ENCODE results near the gene E2F2. TPM values are rescaled to one million over a fixed set of nuclear protein-coding genes. Genes with fewer than 3 reads are reported as not detected.

Gene E2F2
- total and polyA plus RNA-seq, 7 donors = 0.03 to 0.32 (median 0.06) TPM; not detected in 2

DNA sequence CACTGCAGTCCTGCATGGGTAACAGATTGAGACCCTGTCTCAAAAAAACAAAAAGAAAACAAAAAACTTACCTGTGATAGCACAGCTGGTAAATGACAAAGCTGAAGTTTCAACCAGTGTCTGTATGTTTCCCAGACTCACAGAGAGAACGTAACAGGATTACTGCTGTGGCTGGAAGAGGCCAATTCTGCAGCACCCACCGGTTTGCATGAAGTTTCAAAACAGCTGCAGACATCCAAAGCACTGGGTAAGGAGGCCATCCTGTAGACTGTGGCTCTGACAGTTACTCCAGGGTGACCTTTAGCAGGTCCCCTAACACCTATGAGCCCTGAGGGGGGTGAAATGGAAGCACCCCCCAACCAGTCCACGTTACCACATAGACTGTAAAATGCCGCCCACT, 20.8 kb upstream of the E2F2 start:
- intact Hi-C loops (cut with DNase I) = loop anchor here in 1 of 2 donors (5.0 kb wide), 1 partner anchor 35 kb away; no protein-coding TSS in a partner anchor
- Histone ChIP-seq H3K27me3 (ENCODE audit: insufficient read depth in 3 of 3, low read length in 2 of 3) (no peaks in the 10 kb centered on the region), H3K9me3 (no peaks in the 10 kb centered on the region), H3K4me1 (peaks cover 20% of the 10 kb centered on the region), H3K36me3 (ENCODE audit: insufficient read depth in 1 of 2, low read depth in 1 of 2) (peaks cover 0 to under 1% of the 10 kb centered on the region in 2 donors), H3K27ac (no peak overlapping the region), H3K4me3 (no peak overlapping the region)
- WGBS, 3 donors = 73 to 81% (median 74%) methylated on average over 4 of the region's 4 CpGs
- TF ChIP-seq, protein P1, sequence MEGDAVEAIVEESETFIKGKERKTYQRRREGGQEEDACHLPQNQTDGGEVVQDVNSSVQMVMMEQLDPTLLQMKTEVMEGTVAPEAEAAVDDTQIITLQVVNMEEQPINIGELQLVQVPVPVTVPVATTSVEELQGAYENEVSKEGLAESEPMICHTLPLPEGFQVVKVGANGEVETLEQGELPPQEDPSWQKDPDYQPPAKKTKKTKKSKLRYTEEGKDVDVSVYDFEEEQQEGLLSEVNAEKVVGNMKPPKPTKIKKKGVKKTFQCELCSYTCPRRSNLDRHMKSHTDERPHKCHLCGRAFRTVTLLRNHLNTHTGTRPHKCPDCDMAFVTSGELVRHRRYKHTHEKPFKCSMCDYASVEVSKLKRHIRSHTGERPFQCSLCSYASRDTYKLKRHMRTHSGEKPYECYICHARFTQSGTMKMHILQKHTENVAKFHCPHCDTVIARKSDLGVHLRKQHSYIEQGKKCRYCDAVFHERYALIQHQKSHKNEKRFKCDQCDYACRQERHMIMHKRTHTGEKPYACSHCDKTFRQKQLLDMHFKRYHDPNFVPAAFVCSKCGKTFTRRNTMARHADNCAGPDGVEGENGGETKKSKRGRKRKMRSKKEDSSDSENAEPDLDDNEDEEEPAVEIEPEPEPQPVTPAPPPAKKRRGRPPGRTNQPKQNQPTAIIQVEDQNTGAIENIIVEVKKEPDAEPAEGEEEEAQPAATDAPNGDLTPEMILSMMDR (IDR thresholded peaks at IDR 0.05) = no peak
- DNase-seq = no peak
- ATAC-seq = no peak

DNA sequence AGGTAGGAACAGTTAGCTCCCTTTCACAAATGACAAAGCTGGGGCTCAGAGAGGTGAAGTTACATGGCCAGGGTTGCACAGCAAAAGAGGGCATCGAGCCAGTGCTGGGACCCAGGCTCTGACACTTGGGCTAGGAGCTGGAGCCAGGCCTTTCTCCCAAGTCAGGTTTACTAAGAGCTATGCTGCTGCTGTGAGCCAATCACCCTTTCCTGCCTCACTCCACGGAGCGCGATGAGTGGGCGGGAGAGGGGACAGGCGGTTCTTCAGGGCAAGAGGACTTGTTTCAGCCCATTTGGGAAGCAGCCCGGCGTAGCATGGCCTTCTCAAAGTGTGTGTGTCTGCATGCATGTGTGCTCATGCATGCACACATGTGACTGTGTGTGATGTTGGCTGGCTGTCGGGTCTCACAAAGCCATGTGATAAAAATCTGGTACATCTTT, 17.7 kb upstream of the E2F2 start:
- Histone ChIP-seq H3K4me3 (no peak overlapping the region), H3K27me3 (ENCODE audit: insufficient read depth in 3 of 3, low read length in 2 of 3) (no peaks in the 10 kb centered on the region), H3K36me3 (ENCODE audit: insufficient read depth in 1 of 2, low read depth in 1 of 2) (no peaks in the 10 kb centered on the region), H3K4me1 (no peaks in the 10 kb centered on the region), H3K9me3 (no peaks in the 10 kb centered on the region), H3K27ac (peak overlapping the region; percentile 50)
- DNase-seq = peak; percentile 67 to 81
- ATAC-seq = peak in 2 of 4 donors; percentile 28 to 38
- 35 to 46% (median 46%) methylated on average over 9 of the region's 9 CpGs for WGBS, 3 donors
- intact Hi-C loops (cut with DNase I) = no loop called here
- TF ChIP-seq, protein P1 (IDR thresholded peaks at IDR 0.05) = no peak

DNA sequence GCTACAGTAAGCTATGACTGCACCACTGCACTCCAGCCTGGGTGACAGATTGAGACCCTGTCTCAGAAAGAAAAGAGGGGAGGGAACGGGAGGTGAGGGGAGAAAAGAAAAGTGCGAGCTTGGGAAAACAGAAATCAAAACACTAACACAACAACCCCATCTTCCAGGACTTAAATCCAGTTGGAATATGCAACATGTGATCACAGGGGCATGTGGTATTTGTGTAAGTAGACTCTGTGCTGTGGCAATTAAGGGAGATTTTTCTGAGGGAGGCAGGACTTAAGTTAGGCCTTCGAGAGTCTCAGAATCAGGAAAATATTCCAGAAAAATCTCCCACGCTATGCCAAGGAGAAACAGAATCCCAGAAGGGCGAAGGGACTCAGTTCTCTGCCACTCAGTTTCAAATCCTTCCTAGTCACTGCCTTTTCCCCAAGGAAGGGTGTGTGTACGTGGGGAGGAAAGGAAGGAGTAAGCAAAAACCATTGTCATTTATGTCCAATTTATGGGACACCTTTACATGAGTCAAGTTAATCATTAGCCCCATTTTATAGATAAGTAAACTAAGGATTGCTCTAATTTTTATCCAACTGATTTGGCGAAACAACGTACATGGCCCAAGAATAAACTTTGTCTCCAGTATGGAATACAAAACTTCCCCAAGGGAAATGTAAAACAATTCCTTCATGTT, 16.0 kb upstream of the E2F2 start:
- no peaks in the 10 kb centered on the region for H3K27me3 ChIP-seq (ENCODE audit: insufficient read depth in 3 of 3, low read length in 2 of 3)
- intact Hi-C loops (cut with DNase I) = no loop called here
- no peaks in the 10 kb centered on the region for H3K9me3 ChIP-seq
- DNase-seq = no peak
- no peak overlapping the region for H3K27ac ChIP-seq
- no peak for ATAC-seq
- no peaks in the 10 kb centered on the region for H3K36me3 ChIP-seq (ENCODE audit: insufficient read depth in 1 of 2, low read depth in 1 of 2)
- H3K4me3 ChIP-seq = no peak overlapping the region
- H3K4me1 ChIP-seq = no peaks in the 10 kb centered on the region
- WGBS, 3 donors = 82 to 90% (median 83%) methylated on average over 8 of the region's 8 CpGs
- TF ChIP-seq, protein P1 (IDR thresholded peaks at IDR 0.05) = no peak

DNA sequence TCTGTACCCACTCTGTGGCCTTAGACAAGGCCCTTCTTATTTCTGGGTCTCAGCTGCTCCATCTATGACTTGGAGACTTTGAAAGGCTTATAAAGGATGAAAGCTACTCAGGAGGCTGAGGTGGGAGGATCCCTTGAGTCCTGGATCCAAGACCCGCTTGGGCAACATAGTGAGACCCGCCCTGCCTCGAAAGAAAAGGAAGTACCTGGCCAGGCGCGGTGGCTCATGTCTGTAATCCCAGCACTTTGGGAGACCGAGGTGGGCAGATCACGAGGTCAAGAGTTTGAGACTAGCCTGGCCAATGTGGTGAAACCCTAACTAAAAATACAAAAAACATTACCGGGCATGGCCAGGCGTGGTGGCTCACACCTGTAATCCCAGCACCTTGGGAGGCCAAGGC, 14.8 kb upstream of the E2F2 start:
- Histone ChIP-seq H3K27me3 (ENCODE audit: insufficient read depth in 3 of 3, low read length in 2 of 3) (no peaks in the 10 kb centered on the region), H3K9me3 (no peaks in the 10 kb centered on the region), H3K27ac (no peak overlapping the region), H3K4me3 (no peak overlapping the region), H3K4me1 (no peaks in the 10 kb centered on the region), H3K36me3 (ENCODE audit: insufficient read depth in 1 of 2, low read depth in 1 of 2) (no peaks in the 10 kb centered on the region)
- ATAC-seq (no peak), DNase-seq (no peak)
- TF ChIP-seq, protein P1 (IDR thresholded peaks at IDR 0.05) = no peak
- WGBS, 3 donors = 90 to 98% (median 92%) methylated on average over 9 of the region's 9 CpGs
- intact Hi-C loops (cut with DNase I) = loop anchor here in 1 of 2 donors (2.0 kb wide), 1 partner anchor 93 kb away; no protein-coding TSS in a partner anchor
